Pancreas (tissue), 10 donors: Measurements from ENCODE around the gene CEP41. TPM values are rescaled to one million over a fixed set of nuclear protein-coding genes. Genes with fewer than 3 reads are reported as not detected.
A peak's percentile ranks its signal among the peaks of the same experiment; 100 is the strongest.

Source experiments
- ATAC-seq, 4 donors: fragments of 200-7000 bp; cut with Tn5 transposase; one replicate each; pipeline versions ENCODE4 v1.8.0 to v1.9.1; 2020; ENCODE audit warnings: mild to moderate bottlenecking in 4 of 4, moderate library complexity in 4 of 4
- DNase-seq, 6 donors: peaks; one replicate each; pipeline ENCODE4 v3.0.0-alpha.2; 2020
- FAIRE-seq: peaks from 2 replicates; lab custom pipeline; 2012; peaks lifted over from hg19 to GRCh38; lab: Jason Lieb, UNC
- H3K27ac ChIP-seq, 4 donors: fragments of 200-600 bp; sonication (generic); 1 replicate in 3 of 4; 2 replicates in 1 of 4; pipeline versions ENCODE4 v1.5.0 to v1.8.0; 2020
- H3K27me3 ChIP-seq, 4 donors: fragments of 200-600 bp; one replicate each; pipeline ENCODE4 v1.8.0; 2021
- H3K36me3 ChIP-seq, 3 donors: fragments of 200-600 bp; sonication (generic) in 1 of 3; one replicate each; pipeline versions ENCODE4 v1.5.0 to v1.8.0; 2020 to 2021
- H3K4me1 ChIP-seq, 3 donors: fragments of 200-600 bp; one replicate each; pipeline ENCODE4 v1.8.0; 2021
- H3K4me3 ChIP-seq, 4 donors: fragments of 200-600 bp; sonication (generic) in 2 of 4; one replicate each; pipeline versions ENCODE4 v1.5.0 to v1.8.0; 2020 to 2021
- H3K9me3 ChIP-seq, 4 donors: fragments of 200-600 bp; one replicate each; pipeline ENCODE4 v1.8.0; 2021
- CTCF ChIP-seq, 4 donors: fragments of 200-600 bp; sonication (generic) in 3 of 4; IDR thresholded peaks; one replicate each; pipeline versions ENCODE4 v1.5.0 to v1.8.0; 2021; ENCODE audit warnings: antibody characterized with exemption in 4 of 4
- WGBS, 2 donors: extraction: QIAGEN DNeasy Blood & Tissue Kit; methylation state at CpG; one replicate each; pipeline ENCODE4 v1.1.7; 2013; 5-methylcytosine and 5-hydroxymethylcytosine counted together
- intact Hi-C, 3 donors: fragments of 100-400 bp; cut with DNase I; formaldehyde crosslinking; loops; one replicate each; pipeline versions ENCODE4 v1.11.1 to v1.14.2; 2022
- polyA plus RNA-seq, 2 donors: library from polyadenylated mRNA; stranded (reverse); fragments of 200-250 nt; gene quantifications; one replicate each; pipeline ENCODE4 v1.2.3, GENCODE V29; 2013
- total RNA-seq, 6 donors: library from RNA; stranded (reverse); fragmentation: NEBNext Ultra II Directional in 4 of 6; extraction: Animal tissue kit (Norgen Biotek cat#: 25700) in 4 of 6; gene quantifications; one replicate each; pipeline versions ENCODE4 v1.2.1 to v1.2.4, GENCODE V29; 2021 to 2023
- donor health status: healthy with polysubstance abuse.
- donor health status: DM: no; HTN: no; CAD: no; lungs with moderate emphysema.
- donor health status: DM: no; HTN: no; CAD: no.
- donor health status: control.
- donor health status: control.
- donor health status: Bipolar disorder and iron deficiency.
- donor health status: DM: yes; HTN: yes; CAD: no.
- donor health status: DM: no; HTN: no; CAD: no.
- donor health status: DM: no; HTN: no; CAD: no.
- donor health status: DM: yes; HTN: yes; CAD: no.

CEP41 gene
- total and polyA plus RNA-seq, 8 donors: 1.8 to 10.3 (median 4.5) TPM

GRCh38 chr7:130359276-130359857 is 81.4 kb downstream of the CEP41 start:
- WGBS, 2 donors: 97% methylated on average over 5 of the region's 5 CpGs
- Histone ChIP-seq H3K4me1 (peaks cover 2 to 6% (median 3%) of the 10 kb centered on the region in 3 donors), H3K27me3 (no peaks in the 10 kb centered on the region), H3K9me3 (no peaks in the 10 kb centered on the region), H3K4me3 (no peak overlapping the region), H3K27ac (no peak overlapping the region), H3K36me3 (no peaks in the 10 kb centered on the region)
- no peak for TF ChIP-seq CTCF (IDR thresholded peaks at IDR 0.05)
- FAIRE-seq (no peak), ATAC-seq (no peak), DNase-seq (no peak)
- intact Hi-C loops: no loop called here

- DNase-seq: no peak
- Histone ChIP-seq H3K36me3 (no peaks in the 10 kb centered on the region), H3K27me3 (no peaks in the 10 kb centered on the region), H3K9me3 (no peaks in the 10 kb centered on the region), H3K27ac (no peak overlapping the region), H3K4me3 (no peak overlapping the region), H3K4me1 (peaks cover 0 to 4% (median 0%) of the 10 kb centered on the region in 3 donors)
- 95 to 98% methylated on average over 4 of the region's 4 CpGs for WGBS, 2 donors
- intact Hi-C loops: no loop called here
- FAIRE-seq: no peak
- no peak for TF ChIP-seq CTCF (IDR thresholded peaks at IDR 0.05)
- ATAC-seq: no peak
Observed at GRCh38 chr7:130358471-130358870, 82.3 kb downstream of the CEP41 start.

GRCh38 chr7:130356876-130357611 is 83.8 kb downstream of the CEP41 start:
- H3K27me3 ChIP-seq: no peaks in the 10 kb centered on the region
- H3K4me3 ChIP-seq: no peak overlapping the region
- peak overlapping the region; percentile 19 to 62 (median 60) for H3K27ac ChIP-seq
- WGBS, 2 donors: 81 to 85% methylated on average over 16 of the region's 16 CpGs
- H3K9me3 ChIP-seq: no peaks in the 10 kb centered on the region
- peak; percentile 61 to 73 (median 66) for ATAC-seq
- intact Hi-C loops: no loop called here
- FAIRE-seq: no peak
- peaks cover 0 to 12% (median 0%) of the 10 kb centered on the region in 3 donors for H3K4me1 ChIP-seq
- DNase-seq: peak in 1 of 6 donors; percentile 64
- TF ChIP-seq CTCF (IDR thresholded peaks at IDR 0.05): no peak
- no peaks in the 10 kb centered on the region for H3K36me3 ChIP-seq

GRCh38 chr7:130356121-130356875 is 84.5 kb downstream of the CEP41 start:
- DNase-seq (peak in 1 of 6 donors; percentile 49), FAIRE-seq (no peak), ATAC-seq (peak; percentile 44 to 74 (median 72))
- intact Hi-C loops: no loop called here
- Histone ChIP-seq H3K4me3 (no peak overlapping the region), H3K27ac (peak overlapping the region; percentile 19 to 62 (median 60)), H3K4me1 (peaks cover 0 to 12% (median 0%) of the 10 kb centered on the region in 3 donors), H3K27me3 (no peaks in the 10 kb centered on the region), H3K36me3 (no peaks in the 10 kb centered on the region), H3K9me3 (no peaks in the 10 kb centered on the region)
- 63 to 74% methylated on average over 9 of the region's 9 CpGs for WGBS, 2 donors
- TF ChIP-seq CTCF (IDR thresholded peaks at IDR 0.05): no peak
